ENCODE data around the gene MTMR3. TPM values are rescaled to one million over a fixed set of nuclear protein-coding genes. Genes with fewer than 3 reads are reported as not detected.

The MTMR3 gene
- total RNA-seq, 6 experiments from 2014 or later, result 14.5 to 19.2 (median 18.2) TPM

DNA sequence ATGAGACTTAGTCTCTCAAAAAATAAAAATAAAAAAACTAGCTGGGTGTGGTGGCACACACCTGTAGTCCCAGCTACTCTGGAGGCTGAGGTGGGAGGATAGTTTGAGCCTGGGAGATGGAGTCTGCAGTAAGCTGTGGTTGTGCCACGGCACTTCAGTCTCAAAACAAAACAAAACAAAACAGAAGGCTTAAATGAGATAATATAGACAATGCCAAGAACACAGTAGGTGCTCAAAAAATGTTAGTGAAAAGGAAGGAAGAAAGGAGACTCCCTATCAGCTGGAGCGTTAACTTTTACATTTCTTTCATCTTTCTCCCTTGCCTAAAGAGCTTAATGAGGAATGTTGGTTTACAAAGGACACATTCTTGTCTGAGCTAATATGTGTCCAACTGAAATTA, 40.8 kb upstream of the MTMR3 start:
- Histone ChIP-seq H3K27ac (no peak overlapping the region), H3K27me3 (no peaks in the 10 kb centered on the region), H3K4me3 (no peak overlapping the region), H3K4me1 (peaks cover 0 to 5% (median 0%) of the 10 kb centered on the region in 4 donors), H3K36me3 (no peaks in the 10 kb centered on the region), H3K9me3 (no peaks in the 10 kb centered on the region)
- WGBS (ENCODE audit: insufficient coverage, low coverage, low lambda C conversion rate, missing lambda C conversion rate), result 64% methylated on average over 2 of the region's 2 CpGs
- no peak for TF ChIP-seq CTCF (IDR thresholded peaks at IDR 0.05)
- no peak for TF ChIP-seq POLR2A (IDR thresholded peaks at IDR 0.05)
- intact Hi-C loops (cut with DNase I), result no loop called here
- ATAC-seq (no peak), DNase-seq (no peak)

DNA sequence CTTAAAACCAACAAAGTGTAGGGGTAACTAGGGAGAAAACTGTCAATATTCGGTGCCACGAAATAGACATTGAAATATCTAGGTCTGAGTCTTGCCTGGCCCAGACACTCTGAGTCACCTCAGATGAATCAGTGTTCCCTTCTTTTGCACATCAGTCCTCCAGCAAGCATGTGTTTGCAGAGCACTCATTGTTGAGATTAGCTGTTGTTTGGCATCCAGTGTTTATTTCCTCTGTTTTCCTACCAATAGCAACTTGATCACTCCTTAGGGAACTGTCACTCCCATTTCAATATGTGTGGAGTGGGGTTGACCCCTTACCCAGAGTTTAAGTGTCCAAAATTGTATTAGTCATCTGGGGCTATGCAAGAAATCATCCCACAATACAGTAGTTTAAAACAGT, 40.2 kb upstream of the MTMR3 start:
- Histone ChIP-seq H3K27ac (no peak overlapping the region), H3K4me1 (no peaks in the 10 kb centered on the region), H3K4me3 (no peak overlapping the region), H3K9me3 (no peaks in the 10 kb centered on the region), H3K36me3 (no peaks in the 10 kb centered on the region), H3K27me3 (no peaks in the 10 kb centered on the region)
- ATAC-seq (no peak), DNase-seq (no peak)
- intact Hi-C loops (cut with DNase I), result no loop called here
- no peak for TF ChIP-seq CTCF (IDR thresholded peaks at IDR 0.05)
- TF ChIP-seq POLR2A (IDR thresholded peaks at IDR 0.05), result no peak
- WGBS (ENCODE audit: insufficient coverage, low coverage, low lambda C conversion rate, missing lambda C conversion rate), result 75% methylated on average over 2 of the region's 2 CpGs

DNA sequence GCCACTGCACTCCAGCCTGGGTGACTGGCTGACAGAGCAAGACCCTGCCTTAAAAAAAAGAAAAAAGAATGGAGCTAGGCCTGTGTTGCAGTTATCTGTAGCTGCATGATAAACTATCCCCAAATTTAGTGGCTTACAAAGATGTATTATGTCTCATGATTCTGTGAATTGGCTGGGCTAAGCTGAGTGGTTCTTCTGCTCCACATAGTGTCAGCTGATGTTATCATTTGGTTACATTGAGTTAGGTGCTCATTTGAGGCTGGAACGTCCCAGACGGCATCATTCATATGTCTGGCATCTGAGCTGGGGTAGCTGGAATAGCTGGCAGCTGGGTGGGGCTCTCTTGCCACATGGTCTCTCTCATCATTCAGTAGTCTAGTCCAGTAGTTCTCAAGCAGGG, 36.7 kb upstream of the MTMR3 start:
- TF ChIP-seq CTCF (IDR thresholded peaks at IDR 0.05) (no peak), POLR2A (IDR thresholded peaks at IDR 0.05) (no peak)
- no peaks in the 10 kb centered on the region for H3K36me3 ChIP-seq
- no peak overlapping the region for H3K4me3 ChIP-seq
- H3K9me3 ChIP-seq, result no peaks in the 10 kb centered on the region
- intact Hi-C loops (cut with DNase I), result no loop called here
- ATAC-seq, result no peak
- H3K4me1 ChIP-seq, result no peaks in the 10 kb centered on the region
- H3K27me3 ChIP-seq, result no peaks in the 10 kb centered on the region
- no peak overlapping the region for H3K27ac ChIP-seq
- WGBS (ENCODE audit: insufficient coverage, low coverage, low lambda C conversion rate, missing lambda C conversion rate), result 80% methylated on average over 1 of the region's 2 CpGs
- DNase-seq, result no peak

GRCh38 chr22:29848111-29848510, 34.9 kb upstream of the MTMR3 start:
- Histone ChIP-seq H3K27ac (no peak overlapping the region), H3K27me3 (no peaks in the 10 kb centered on the region), H3K4me3 (no peak overlapping the region), H3K4me1 (no peaks in the 10 kb centered on the region), H3K36me3 (no peaks in the 10 kb centered on the region), H3K9me3 (no peaks in the 10 kb centered on the region)
- DNase-seq (no peak), ATAC-seq (no peak)
- TF ChIP-seq POLR2A (IDR thresholded peaks at IDR 0.05) (no peak), CTCF (IDR thresholded peaks at IDR 0.05) (no peak)
- WGBS (ENCODE audit: insufficient coverage, low coverage, low lambda C conversion rate, missing lambda C conversion rate), result 56% methylated on average over 3 of the region's 3 CpGs
- intact Hi-C loops (cut with DNase I), result no loop called here

GRCh38 chr22:29854432-29854831, 28.5 kb upstream of the MTMR3 start:
- DNase-seq (peak in 1 of 3 donors; percentile 12), ATAC-seq (no peak)
- H3K4me1 ChIP-seq, result no peaks in the 10 kb centered on the region
- H3K36me3 ChIP-seq, result no peaks in the 10 kb centered on the region
- intact Hi-C loops (cut with DNase I), result no loop called here
- no peak for TF ChIP-seq CTCF (IDR thresholded peaks at IDR 0.05)
- TF ChIP-seq POLR2A (IDR thresholded peaks at IDR 0.05), result no peak
- no peak overlapping the region for H3K4me3 ChIP-seq
- no peaks in the 10 kb centered on the region for H3K27me3 ChIP-seq
- WGBS (ENCODE audit: insufficient coverage, low coverage, low lambda C conversion rate, missing lambda C conversion rate), result 90% methylated on average over 1 of the region's 3 CpGs
- H3K27ac ChIP-seq, result no peak overlapping the region
- no peaks in the 10 kb centered on the region for H3K9me3 ChIP-seq

All from right lobe of liver (tissue), 6 donors.